ENCODE data around the gene ATP6V1B1.

Gene ATP6V1B1

DNA sequence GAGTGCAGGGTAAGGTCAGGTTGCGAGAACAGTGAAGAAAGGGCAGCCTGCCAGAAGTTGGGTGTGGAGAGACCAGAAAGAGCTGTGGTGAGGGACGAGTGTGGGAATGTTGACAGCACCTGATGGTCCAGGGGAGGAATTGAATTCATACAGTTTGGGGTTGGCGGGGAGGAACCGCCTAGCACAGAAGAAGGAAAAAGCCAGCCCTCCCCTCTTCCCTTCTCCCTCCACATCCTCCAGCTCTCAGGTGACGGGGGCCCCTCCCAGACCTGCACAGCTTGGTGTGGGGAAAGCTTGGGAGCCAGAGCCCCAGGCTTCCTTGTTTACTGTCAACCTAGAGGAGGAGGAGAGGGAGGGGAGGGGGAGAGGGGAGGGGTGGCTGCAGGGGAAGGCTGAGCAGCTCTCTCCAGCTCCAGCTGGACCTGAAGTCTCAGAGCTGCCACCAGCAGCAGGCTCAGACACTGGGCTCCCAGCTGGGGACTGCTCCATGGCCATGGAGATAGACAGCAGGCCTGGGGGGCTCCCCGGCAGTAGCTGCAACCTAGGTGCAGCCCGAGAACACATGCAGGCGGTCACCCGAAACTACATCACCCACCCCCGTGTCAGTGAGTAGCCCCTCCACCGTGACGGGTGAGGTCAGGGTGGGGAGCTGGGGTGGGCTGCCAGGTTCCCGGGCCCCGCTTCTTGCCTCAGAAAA is at the start of gene ATP6V1B1:
TSS of gene ATP6V1B1 (plus strand) at position 433 of the 697 bp plus-strand sequence. CDS start at position 488, 55 bp downstream.
- DNase-seq (ENCODE audit: low read depth): no peak
- TF ChIP-seq, protein P1, sequence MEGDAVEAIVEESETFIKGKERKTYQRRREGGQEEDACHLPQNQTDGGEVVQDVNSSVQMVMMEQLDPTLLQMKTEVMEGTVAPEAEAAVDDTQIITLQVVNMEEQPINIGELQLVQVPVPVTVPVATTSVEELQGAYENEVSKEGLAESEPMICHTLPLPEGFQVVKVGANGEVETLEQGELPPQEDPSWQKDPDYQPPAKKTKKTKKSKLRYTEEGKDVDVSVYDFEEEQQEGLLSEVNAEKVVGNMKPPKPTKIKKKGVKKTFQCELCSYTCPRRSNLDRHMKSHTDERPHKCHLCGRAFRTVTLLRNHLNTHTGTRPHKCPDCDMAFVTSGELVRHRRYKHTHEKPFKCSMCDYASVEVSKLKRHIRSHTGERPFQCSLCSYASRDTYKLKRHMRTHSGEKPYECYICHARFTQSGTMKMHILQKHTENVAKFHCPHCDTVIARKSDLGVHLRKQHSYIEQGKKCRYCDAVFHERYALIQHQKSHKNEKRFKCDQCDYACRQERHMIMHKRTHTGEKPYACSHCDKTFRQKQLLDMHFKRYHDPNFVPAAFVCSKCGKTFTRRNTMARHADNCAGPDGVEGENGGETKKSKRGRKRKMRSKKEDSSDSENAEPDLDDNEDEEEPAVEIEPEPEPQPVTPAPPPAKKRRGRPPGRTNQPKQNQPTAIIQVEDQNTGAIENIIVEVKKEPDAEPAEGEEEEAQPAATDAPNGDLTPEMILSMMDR (conservative IDR thresholded peaks at IDR 0.05; ENCODE audit: low read depth, low read length): no peak
- no peak within 1 kb of the TSS for H3K4me3 ChIP-seq (ENCODE audit: low read depth, low read length)

DNA sequence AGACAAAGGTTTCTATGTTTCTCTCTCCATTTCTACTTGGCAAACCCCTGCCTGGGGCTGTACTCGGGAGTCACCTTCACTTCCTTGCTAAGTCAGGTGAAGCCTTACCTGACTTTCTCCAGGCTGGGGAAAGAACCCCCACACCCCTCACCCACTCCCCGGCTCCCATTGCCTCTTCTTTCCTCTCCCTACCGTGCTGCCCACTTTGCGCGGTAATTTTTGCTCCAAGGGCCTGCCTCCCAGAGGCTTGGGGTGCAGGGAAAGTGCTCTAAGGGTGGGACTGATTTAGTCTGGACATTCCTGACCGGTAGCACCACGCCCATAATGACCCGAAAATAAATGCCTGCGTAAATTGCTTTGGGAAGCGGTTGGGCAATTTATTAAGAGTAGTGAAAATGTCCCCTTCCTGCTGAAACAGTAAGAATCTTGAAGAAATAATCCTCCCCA is 49.1 kb upstream of the ATP6V1B1 start:
- TF ChIP-seq, protein P1 (conservative IDR thresholded peaks at IDR 0.05; ENCODE audit: low read depth, low read length): no peak
- DNase-seq (ENCODE audit: low read depth): no peak
- H3K4me3 ChIP-seq (ENCODE audit: low read depth, low read length): no peak overlapping the region

DNA sequence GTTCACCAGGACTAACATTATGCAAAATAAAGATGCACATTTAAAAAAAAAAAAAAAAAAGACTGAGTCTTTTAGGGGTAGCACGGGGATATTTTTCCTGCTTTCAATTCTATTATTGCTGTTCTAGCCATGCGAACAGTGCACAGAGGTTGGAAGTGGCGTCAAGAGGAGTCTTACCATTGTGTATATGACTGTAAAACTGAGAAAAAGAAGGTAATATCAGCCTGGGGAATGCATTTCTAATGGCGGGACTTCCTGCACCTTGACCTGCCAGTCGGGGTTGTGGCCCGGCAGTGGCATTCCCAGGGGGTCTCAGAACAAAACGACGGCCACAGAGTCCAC is 48.5 kb upstream of the ATP6V1B1 start:
- TF ChIP-seq, protein P1 (conservative IDR thresholded peaks at IDR 0.05; ENCODE audit: low read depth, low read length): no peak
- no peak overlapping the region for H3K4me3 ChIP-seq (ENCODE audit: low read depth, low read length)
- DNase-seq (ENCODE audit: low read depth): no peak

DNA sequence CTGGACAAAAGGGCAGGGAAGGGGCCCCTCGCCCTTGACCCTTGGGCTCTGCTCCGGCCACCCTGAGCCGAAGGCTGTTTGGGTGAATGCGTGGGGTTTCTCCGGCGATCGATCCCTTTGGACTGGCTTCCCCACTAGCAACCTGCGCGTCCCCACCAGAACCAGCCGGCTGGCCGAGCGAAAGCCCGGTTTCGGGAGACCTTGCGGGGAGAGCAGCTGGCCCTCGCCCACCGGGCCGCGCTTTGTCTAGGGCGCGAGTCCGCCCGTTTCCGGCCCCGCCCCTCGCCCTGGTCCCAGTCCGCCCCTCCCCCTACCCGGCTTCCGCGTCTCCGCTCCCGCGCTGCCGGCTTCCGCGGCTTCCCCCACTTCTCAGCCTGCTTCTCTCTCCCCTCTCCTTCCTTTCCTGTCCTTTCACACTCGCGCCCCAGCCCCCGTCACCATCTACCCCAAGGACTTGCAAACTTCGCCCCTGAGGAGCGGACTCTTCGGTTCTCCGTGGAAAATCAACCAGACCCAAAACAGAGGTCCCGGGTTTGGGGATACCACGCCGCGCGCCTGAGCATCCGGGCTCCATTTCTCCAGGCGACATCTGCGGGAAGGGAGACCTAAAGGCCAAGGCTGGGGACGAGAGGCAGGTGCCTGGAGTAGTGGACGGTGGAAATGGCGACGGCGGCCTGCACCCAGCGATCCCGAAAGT is 48.0 kb upstream of the ATP6V1B1 start:
- DNase-seq (ENCODE audit: low read depth): no peak
- TF ChIP-seq, protein P1 (conservative IDR thresholded peaks at IDR 0.05; ENCODE audit: low read depth, low read length): no peak
- no peak overlapping the region for H3K4me3 ChIP-seq (ENCODE audit: low read depth, low read length)

DNA sequence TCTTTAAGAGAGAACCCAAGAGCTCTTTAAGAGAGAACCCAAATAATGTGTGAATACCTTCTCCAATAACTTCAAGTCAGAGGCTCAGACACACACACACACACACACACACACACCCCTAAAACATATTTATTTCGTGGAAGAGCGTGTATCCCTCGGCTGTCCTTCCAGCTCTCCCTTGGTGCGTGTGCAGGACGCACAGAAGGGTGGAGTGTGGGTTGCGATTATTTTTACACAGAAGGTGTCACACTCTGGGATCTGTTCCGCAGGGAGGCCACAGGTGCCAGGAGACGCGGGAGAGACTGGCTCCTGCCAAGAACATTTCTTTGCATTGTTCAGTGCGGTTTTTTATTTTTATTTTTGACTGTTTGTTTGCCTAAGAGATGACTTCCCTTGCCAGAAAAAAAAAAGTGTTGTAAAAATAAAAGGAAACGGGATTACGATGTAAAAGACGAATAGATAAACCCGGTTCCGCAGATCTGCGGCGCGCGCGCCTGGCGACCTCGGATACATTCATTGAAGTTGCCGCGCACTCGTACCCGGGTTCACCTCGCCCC is 47.3 kb upstream of the ATP6V1B1 start:
- DNase-seq (ENCODE audit: low read depth): no peak
- no peak overlapping the region for H3K4me3 ChIP-seq (ENCODE audit: low read depth, low read length)
- TF ChIP-seq, protein P1 (conservative IDR thresholded peaks at IDR 0.05; ENCODE audit: low read depth, low read length): no peak

DNA sequence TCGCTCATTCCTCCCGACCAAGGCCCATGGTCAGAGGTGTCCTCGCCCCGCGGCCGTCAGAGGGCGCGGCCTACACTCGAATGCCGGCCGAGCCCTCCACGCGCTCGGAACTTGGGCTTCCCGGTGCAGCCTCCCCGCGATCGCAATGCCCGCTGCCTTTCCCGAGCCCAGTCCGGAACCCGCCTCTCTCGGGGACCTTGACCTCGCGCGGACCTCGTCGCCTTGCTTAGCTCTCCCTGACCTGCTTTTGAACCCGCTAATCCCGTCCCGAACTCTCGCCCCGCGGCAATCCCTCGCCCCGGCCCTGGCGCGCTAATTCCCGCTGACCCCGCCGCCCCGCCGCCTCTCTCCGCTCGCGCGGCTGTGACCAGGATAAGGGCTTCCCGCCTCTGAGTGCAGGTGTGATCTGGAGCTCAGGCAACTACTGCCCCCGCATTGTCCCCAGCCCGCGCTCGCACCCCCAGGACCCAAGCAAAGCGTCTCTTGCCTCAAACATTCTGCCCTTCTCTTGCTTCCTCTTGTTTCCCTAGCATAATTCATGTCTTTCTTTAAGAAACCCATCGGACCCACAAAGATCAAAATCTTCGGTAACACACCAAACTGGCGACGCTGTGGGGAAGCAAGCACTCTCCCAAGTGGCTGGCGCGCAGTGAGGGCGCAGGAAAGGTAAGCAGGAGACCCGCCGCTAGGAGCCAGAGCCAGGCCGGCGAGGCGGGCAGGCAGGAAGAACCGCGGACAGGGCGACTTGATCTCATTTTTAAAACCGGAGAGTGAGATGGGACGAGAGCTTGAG is 46.6 kb upstream of the ATP6V1B1 start:
- DNase-seq (ENCODE audit: low read depth): no peak
- H3K4me3 ChIP-seq (ENCODE audit: low read depth, low read length): no peak overlapping the region
- TF ChIP-seq, protein P1 (conservative IDR thresholded peaks at IDR 0.05; ENCODE audit: low read depth, low read length): no peak
